GM12892 (cell line): Measurements from ENCODE around the gene ABLIM2.

Source experiments
- POLR2A ChIP-seq: IDR thresholded peaks from 2 replicates; pipeline ENCODE4 v1.6.1; 2011; ENCODE audit warnings: low read depth, low read length, control low read depth
- TAF1 ChIP-seq: IDR thresholded peaks from 2 replicates; pipeline ENCODE4 v1.6.1; 2011; ENCODE audit warnings: low read depth, mild to moderate bottlenecking, control low read depth, low read length, borderline replicate concordance

DNA sequence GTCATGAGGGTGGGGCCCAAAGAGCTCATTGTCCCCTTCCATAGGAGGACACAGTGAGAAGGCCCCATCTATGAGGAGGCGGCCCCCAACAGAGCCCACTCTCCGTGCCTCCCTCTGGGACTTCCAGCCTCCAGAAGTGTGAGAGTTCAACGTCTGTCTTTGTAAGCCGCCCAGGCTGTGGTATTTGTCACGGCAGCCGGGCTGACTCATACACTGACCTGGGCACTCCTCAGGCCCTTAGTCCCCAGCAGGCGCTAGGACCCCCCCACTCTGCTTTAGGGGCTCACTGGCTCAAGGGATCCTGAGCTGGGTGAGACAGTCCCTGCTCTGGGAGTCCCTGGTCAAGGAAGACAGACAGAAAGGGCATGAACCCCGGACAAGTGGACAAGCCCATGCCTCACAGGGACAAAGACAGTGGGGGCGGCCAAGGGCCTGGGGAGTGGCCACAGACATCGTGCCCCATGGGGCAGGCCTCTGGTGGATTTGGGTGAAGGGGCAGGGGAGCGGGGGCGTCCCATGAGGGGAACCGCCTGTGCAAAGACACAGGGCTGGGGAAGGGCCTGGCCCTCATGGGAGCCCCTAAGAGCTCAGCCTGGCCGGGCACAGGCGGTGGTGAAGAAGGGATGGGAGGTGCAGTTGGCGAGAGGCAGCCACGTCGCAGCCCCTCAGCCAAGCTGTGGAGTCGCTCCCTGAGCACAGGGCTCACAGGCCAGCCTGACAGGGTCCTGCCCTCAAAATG lies 21.5 kb downstream of the ABLIM2 start:
- no peak for TF ChIP-seq POLR2A
- no peak for TF ChIP-seq TAF1
